GM21447 (cell line): ENCODE results near the gene RPAP3.
"Not testable (repeated sequence)": the region's sequence is repeated elsewhere in the genome, so short reads cannot be mapped to it uniquely, and the experiment has no call there.

Source experiments
- ATAC-seq: cut with Tn5 transposase; IDR thresholded peaks from one replicate; pipeline ENCODE4 v1.9.1; 2021; ENCODE audit not compliant: unreplicated experiment

Gene RPAP3

GRCh38 chr12:47687636-47688035 is 18.2 kb downstream of the RPAP3 start:
- no peak for ATAC-seq

- no peak for ATAC-seq
Observed at GRCh38 chr12:47686645-47687240, 19.1 kb downstream of the RPAP3 start.

GRCh38 chr12:47679785-47680184 is 26.0 kb downstream of the RPAP3 start:
- no peak for ATAC-seq

GRCh38 chr12:47672068-47672467 is 33.8 kb downstream of the RPAP3 start:
- no peak for ATAC-seq

- not testable (repeated sequence) for ATAC-seq
Observed at GRCh38 chr12:47667935-47668334, 37.9 kb downstream of the RPAP3 start.

- no peak for ATAC-seq
Observed at GRCh38 chr12:47652521-47653234, 53.2 kb downstream of the RPAP3 start.

GRCh38 chr12:47651368-47652254 is 54.2 kb downstream of the RPAP3 start:
- peak; percentile 61 for ATAC-seq

GRCh38 chr12:47650469-47650868 is 55.4 kb downstream of the RPAP3 start:
- ATAC-seq: no peak

- ATAC-seq: no peak
Observed at GRCh38 chr12:47649381-47649780, 56.4 kb downstream of the RPAP3 start.

GRCh38 chr12:47648056-47648579 is 57.7 kb downstream of the RPAP3 start:
- ATAC-seq: no peak

- ATAC-seq: not testable (repeated sequence)
Observed at GRCh38 chr12:47642310-47642709, 63.5 kb downstream of the RPAP3 start.

GRCh38 chr12:47636908-47637780 is 68.7 kb downstream of the RPAP3 start:
- no peak for ATAC-seq

GRCh38 chr12:47635770-47636169 is 70.1 kb downstream of the RPAP3 start:
- not testable (repeated sequence) for ATAC-seq

- ATAC-seq: no peak
Observed at GRCh38 chr12:47634127-47634526, 71.7 kb downstream of the RPAP3 start.

- ATAC-seq: no peak
Observed at GRCh38 chr12:47621960-47622359, 83.9 kb downstream of the RPAP3 start.

GRCh38 chr12:47617476-47617875 is 88.4 kb downstream of the RPAP3 start:
- no peak for ATAC-seq

GRCh38 chr12:47616440-47616839 is 89.4 kb downstream of the RPAP3 start:
- no peak for ATAC-seq

- ATAC-seq: no peak
Observed at GRCh38 chr12:47615711-47616110, 90.1 kb downstream of the RPAP3 start.

GRCh38 chr12:47614521-47614920 is 91.3 kb downstream of the RPAP3 start:
- ATAC-seq: no peak

- no peak for ATAC-seq
Observed at GRCh38 chr12:47612953-47613352, 92.9 kb downstream of the RPAP3 start.

- no peak for ATAC-seq
Observed at GRCh38 chr12:47611906-47612305, 93.9 kb downstream of the RPAP3 start.
